ENCODE results near the gene RFTN2. TPM values are rescaled to one million over a fixed set of nuclear protein-coding genes. Genes with fewer than 3 reads are reported as not detected.
"Not testable (repeated sequence)": the region's sequence is repeated elsewhere in the genome, so short reads cannot be mapped to it uniquely, and the experiment has no call there.

The RFTN2 gene
- total RNA-seq, 1 experiment from 2014 or later = 0.21 TPM

GRCh38 chr2:197700960-197701359 is 25.6 kb upstream of the RFTN2 start:
- H3K27me3 ChIP-seq (replicated peaks) = no peaks in the 10 kb centered on the region
- H3K9me3 ChIP-seq (replicated peaks) = no peaks in the 10 kb centered on the region
- no peak for DNase-seq (ENCODE audit: low read depth in 1 of 2, low spot score in 2 of 2)
- no peak overlapping the region for H3K27ac ChIP-seq
- no peak overlapping the region for H3K4me3 ChIP-seq
- no peaks in the 10 kb centered on the region for H3K36me3 ChIP-seq
- H3K4me1 ChIP-seq (replicated peaks) = peaks cover 1% of the 10 kb centered on the region

- H3K9me3 ChIP-seq (replicated peaks); H3K27me3 ChIP-seq (replicated peaks); H3K36me3 ChIP-seq; H3K4me3 ChIP-seq; H3K4me1 ChIP-seq (replicated peaks); H3K27ac ChIP-seq; DNase-seq (ENCODE audit: low read depth in 1 of 2, low spot score in 2 of 2): not testable (repeated sequence)
These were observed 24.3 kb upstream of the RFTN2 start for GRCh38 chr2:197699724-197700123.

GRCh38 chr2:197696571-197696970 is 21.2 kb upstream of the RFTN2 start:
- not testable (repeated sequence) for H3K9me3 ChIP-seq (replicated peaks); H3K36me3 ChIP-seq; H3K4me1 ChIP-seq (replicated peaks); H3K4me3 ChIP-seq; DNase-seq (ENCODE audit: low read depth in 1 of 2, low spot score in 2 of 2); H3K27ac ChIP-seq; H3K27me3 ChIP-seq (replicated peaks)

- DNase-seq (ENCODE audit: low read depth in 1 of 2, low spot score in 2 of 2); H3K4me1 ChIP-seq (replicated peaks); H3K9me3 ChIP-seq (replicated peaks); H3K4me3 ChIP-seq; H3K27me3 ChIP-seq (replicated peaks); H3K27ac ChIP-seq; H3K36me3 ChIP-seq: not testable (repeated sequence)
These were observed 20.6 kb upstream of the RFTN2 start for GRCh38 chr2:197695971-197696370.

GRCh38 chr2:197695206-197695605 is 19.8 kb upstream of the RFTN2 start:
- not testable (repeated sequence) for H3K27ac ChIP-seq; DNase-seq (ENCODE audit: low read depth in 1 of 2, low spot score in 2 of 2); H3K9me3 ChIP-seq (replicated peaks); H3K4me1 ChIP-seq (replicated peaks); H3K4me3 ChIP-seq; H3K27me3 ChIP-seq (replicated peaks); H3K36me3 ChIP-seq

- H3K27ac ChIP-seq = no peak overlapping the region
- peaks cover 9% of the 10 kb centered on the region for H3K4me1 ChIP-seq (replicated peaks)
- no peaks in the 10 kb centered on the region for H3K9me3 ChIP-seq (replicated peaks)
- DNase-seq (ENCODE audit: low read depth in 1 of 2, low spot score in 2 of 2) = no peak
- no peaks in the 10 kb centered on the region for H3K36me3 ChIP-seq
- 0 out of 2 replicates have a peak, but pooled peaks cover 4% of the 10 kb centered on the region for H3K27me3 ChIP-seq (replicated peaks)
- H3K4me3 ChIP-seq = no peak overlapping the region
These were observed 2.1 kb upstream of the RFTN2 start for GRCh38 chr2:197677483-197677882.

- H3K27me3 ChIP-seq (replicated peaks) = 0 out of 2 replicates have a peak, but pooled peaks cover 4% of the 10 kb centered on the region
- H3K27ac ChIP-seq = no peak overlapping the region
- peaks cover 9% of the 10 kb centered on the region for H3K4me1 ChIP-seq (replicated peaks)
- H3K4me3 ChIP-seq = no peak overlapping the region
- H3K9me3 ChIP-seq (replicated peaks) = no peaks in the 10 kb centered on the region
- H3K36me3 ChIP-seq = no peaks in the 10 kb centered on the region
- DNase-seq (ENCODE audit: low read depth in 1 of 2, low spot score in 2 of 2) = no peak
These were observed 1.7 kb upstream of the RFTN2 start for GRCh38 chr2:197677056-197677455.

- no peaks in the 10 kb centered on the region for H3K9me3 ChIP-seq (replicated peaks)
- H3K4me3 ChIP-seq = peak overlapping the region; percentile 25
- H3K36me3 ChIP-seq = no peaks in the 10 kb centered on the region
- DNase-seq (ENCODE audit: low read depth in 1 of 2, low spot score in 2 of 2) = peak in 1 of 2 experiments; percentile 33
- peaks cover 9% of the 10 kb centered on the region for H3K4me1 ChIP-seq (replicated peaks)
- H3K27me3 ChIP-seq (replicated peaks) = 0 out of 2 replicates have a peak, but pooled peaks cover 4% of the 10 kb centered on the region
- no peak overlapping the region for H3K27ac ChIP-seq
These were observed 363 bp upstream of the RFTN2 start for GRCh38 chr2:197675711-197676188.

- H3K4me3 ChIP-seq = peak overlapping the region; percentile 25; the same call in 1 of the 2 replicates
- H3K36me3 ChIP-seq = no peaks in the 10 kb centered on the region
- peaks cover 9% of the 10 kb centered on the region for H3K4me1 ChIP-seq (replicated peaks)
- H3K9me3 ChIP-seq (replicated peaks) = no peaks in the 10 kb centered on the region
- peak in 1 of 2 experiments; percentile 29 for DNase-seq (ENCODE audit: low read depth in 1 of 2, low spot score in 2 of 2)
- H3K27ac ChIP-seq = no peak overlapping the region
- H3K27me3 ChIP-seq (replicated peaks) = 0 out of 2 replicates have a peak, but pooled peaks cover 4% of the 10 kb centered on the region
These were observed 796 bp downstream of the RFTN2 start for GRCh38 chr2:197674591-197674990.

GRCh38 chr2:197674060-197674459 is 1.3 kb downstream of the RFTN2 start:
- no peak overlapping the region for H3K4me3 ChIP-seq
- H3K9me3 ChIP-seq (replicated peaks) = no peaks in the 10 kb centered on the region
- DNase-seq (ENCODE audit: low read depth in 1 of 2, low spot score in 2 of 2) = no peak
- H3K4me1 ChIP-seq (replicated peaks) = peaks cover 9% of the 10 kb centered on the region
- 0 out of 2 replicates have a peak, but pooled peaks cover 4% of the 10 kb centered on the region for H3K27me3 ChIP-seq (replicated peaks)
- no peaks in the 10 kb centered on the region for H3K36me3 ChIP-seq
- no peak overlapping the region for H3K27ac ChIP-seq

GRCh38 chr2:197673606-197674005 is 1.8 kb downstream of the RFTN2 start:
- no peak overlapping the region for H3K4me3 ChIP-seq
- no peak overlapping the region for H3K27ac ChIP-seq
- H3K9me3 ChIP-seq (replicated peaks) = no peaks in the 10 kb centered on the region
- no peaks in the 10 kb centered on the region for H3K36me3 ChIP-seq
- DNase-seq (ENCODE audit: low read depth in 1 of 2, low spot score in 2 of 2) = no peak
- peaks cover 9% of the 10 kb centered on the region for H3K4me1 ChIP-seq (replicated peaks)
- 0 out of 2 replicates have a peak, but pooled peaks cover 4% of the 10 kb centered on the region for H3K27me3 ChIP-seq (replicated peaks)

GRCh38 chr2:197673106-197673505 is 2.3 kb downstream of the RFTN2 start:
- DNase-seq (ENCODE audit: low read depth in 1 of 2, low spot score in 2 of 2) = no peak

GRCh38 chr2:197672371-197672893 is 3.0 kb downstream of the RFTN2 start:
- 0 out of 2 replicates have a peak, but pooled peaks cover 4% of the 10 kb centered on the region for H3K27me3 ChIP-seq (replicated peaks)
- no peak for DNase-seq (ENCODE audit: low read depth in 1 of 2, low spot score in 2 of 2)
- H3K27ac ChIP-seq = no peak overlapping the region
- H3K4me3 ChIP-seq = no peak overlapping the region
- no peaks in the 10 kb centered on the region for H3K36me3 ChIP-seq
- H3K9me3 ChIP-seq (replicated peaks) = no peaks in the 10 kb centered on the region
- peaks cover 9% of the 10 kb centered on the region for H3K4me1 ChIP-seq (replicated peaks)

More at GRCh38 chr2:197673106-197673505, 2.3 kb downstream of the RFTN2 start:
- Histone ChIP-seq H3K27me3 (replicated peaks) (0 out of 2 replicates have a peak, but pooled peaks cover 4% of the 10 kb centered on the region), H3K36me3 (no peaks in the 10 kb centered on the region), H3K4me3 (no peak overlapping the region), H3K9me3 (replicated peaks) (no peaks in the 10 kb centered on the region), H3K27ac (no peak overlapping the region), H3K4me1 (replicated peaks) (peaks cover 9% of the 10 kb centered on the region)

- no peaks in the 10 kb centered on the region for H3K36me3 ChIP-seq
- no peaks in the 10 kb centered on the region for H3K4me1 ChIP-seq (replicated peaks)
- no peak overlapping the region for H3K27ac ChIP-seq
- no peak for DNase-seq (ENCODE audit: low read depth in 1 of 2, low spot score in 2 of 2)
- no peak overlapping the region for H3K4me3 ChIP-seq
- no peaks in the 10 kb centered on the region for H3K27me3 ChIP-seq (replicated peaks)
- no peaks in the 10 kb centered on the region for H3K9me3 ChIP-seq (replicated peaks)
These were observed 6.3 kb downstream of the RFTN2 start for GRCh38 chr2:197669077-197669476.

- DNase-seq (ENCODE audit: low read depth in 1 of 2, low spot score in 2 of 2) = no peak
- no peaks in the 10 kb centered on the region for H3K27me3 ChIP-seq (replicated peaks)
- no peaks in the 10 kb centered on the region for H3K36me3 ChIP-seq
- no peaks in the 10 kb centered on the region for H3K4me1 ChIP-seq (replicated peaks)
- H3K9me3 ChIP-seq (replicated peaks) = no peaks in the 10 kb centered on the region
- no peak overlapping the region for H3K4me3 ChIP-seq
- no peak overlapping the region for H3K27ac ChIP-seq
These were observed 7.1 kb downstream of the RFTN2 start for GRCh38 chr2:197668296-197668695.
